Subcutaneous preadipocyte (primary cell): ENCODE data around the gene SAMD13. TPM values are rescaled to one million over a fixed set of nuclear protein-coding genes. Genes with fewer than 3 reads are reported as not detected.

Experiments
- small RNA-seq: library from RNA; depleted of rRNA; stranded (forward); fragments of <200 nt; gene quantifications from one replicate; pipeline ENCODE3, GENCODE V24; 2012
- total RNA-seq: library from RNA; depleted of rRNA; stranded (reverse); fragments of >200 nt; gene quantifications from 2 replicates; pipeline ENCODE4 v1.2.3, GENCODE V29; 2012

The SAMD13 gene
- total RNA-seq: 0.73 and 1.4 TPM in 2 replicates

DNA sequence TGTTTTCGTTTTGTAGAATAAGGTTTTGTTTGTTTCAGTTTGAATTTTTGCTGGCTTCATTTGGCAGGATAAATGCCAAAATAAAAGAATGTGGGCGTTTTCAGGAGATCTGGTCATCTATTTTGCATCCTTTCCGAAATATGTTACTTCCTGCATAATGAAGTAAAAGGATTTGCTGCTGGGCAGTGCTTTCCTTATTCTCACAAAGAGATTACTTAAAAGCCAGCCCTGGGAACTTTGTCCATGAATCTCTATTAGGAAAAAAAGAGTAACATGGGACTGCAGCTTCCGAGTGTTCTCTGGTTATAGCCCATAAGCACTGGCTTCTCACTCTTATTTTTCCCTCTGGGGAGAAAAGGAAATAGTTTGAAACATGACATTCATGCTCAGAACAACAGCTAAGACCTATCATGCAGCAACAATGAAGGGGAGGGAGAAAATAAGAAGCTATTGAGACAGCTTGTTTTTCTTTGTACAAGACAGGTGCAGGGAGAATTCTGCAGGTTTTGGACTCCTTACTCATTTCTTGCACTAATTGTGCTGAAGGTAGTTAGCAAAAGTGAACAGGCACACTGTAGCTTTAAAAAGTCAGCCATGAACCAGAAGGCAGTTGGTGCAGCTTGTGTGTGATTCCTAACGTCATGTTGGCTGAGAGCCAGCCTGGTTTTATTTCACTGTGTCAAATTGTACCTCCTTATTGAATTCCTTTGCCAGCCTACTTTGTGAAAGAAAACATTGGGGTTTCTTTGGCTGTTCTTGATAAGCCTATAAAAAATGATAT lies at the start of gene SAMD13:
Gene SAMD13 (plus strand): TSS at position 705 of the 781 bp plus-strand sequence. CDS start 1,527 bp downstream, outside the sequence.

DNA sequence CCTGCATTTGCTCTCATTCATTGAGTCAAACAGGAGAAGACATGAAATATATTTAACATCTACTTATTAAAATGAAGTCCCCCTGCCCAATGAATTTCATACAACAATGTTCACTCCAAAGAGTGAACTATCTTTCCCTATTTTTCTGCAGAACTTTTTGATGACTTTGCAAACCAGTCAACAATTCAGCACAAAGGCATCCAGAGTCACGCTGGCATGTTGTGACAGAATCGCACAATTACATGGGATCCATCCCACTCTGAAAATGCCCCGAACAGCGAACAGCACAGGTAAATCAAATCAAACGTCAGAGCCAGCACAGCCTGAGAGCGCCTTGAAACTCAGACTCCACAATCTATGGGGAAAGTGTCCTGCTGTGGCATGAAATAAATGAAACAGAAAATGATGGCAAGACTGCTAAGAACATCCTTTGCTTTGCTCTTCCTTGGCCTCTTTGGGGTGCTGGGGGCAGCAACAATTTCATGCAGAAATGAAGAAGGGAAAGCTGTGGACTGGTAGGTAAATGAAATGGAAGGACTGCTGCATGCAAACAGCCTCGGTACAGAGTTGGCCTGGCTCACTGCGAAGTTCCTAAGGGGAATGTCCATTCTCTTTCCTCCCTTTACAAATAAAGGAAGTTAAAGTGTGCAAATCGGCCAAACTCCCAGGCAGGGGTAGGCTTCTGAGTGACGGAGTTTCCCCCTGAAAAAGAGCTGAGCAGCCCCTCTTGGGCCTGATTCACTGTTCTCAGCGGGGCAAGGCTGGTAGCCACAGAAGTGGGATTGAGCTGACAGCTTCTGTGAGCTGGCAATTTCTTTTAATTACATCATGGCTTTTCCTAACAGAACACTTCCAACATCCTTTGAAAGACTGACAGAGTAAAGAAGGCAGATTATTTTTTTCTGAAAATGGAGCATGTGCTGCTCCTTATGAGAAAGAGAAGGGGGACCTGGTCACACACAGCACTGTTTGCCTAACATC lies 97.0 kb downstream of the SAMD13 start, which contains the start of gene DNASE2B:
Gene DNASE2B (plus strand): TSS at position 310 of the 981 bp plus-strand sequence. CDS start 81 bp downstream, at position 391.

Small RNA genes lying within 50 kb of the gene (small RNA-seq; reads per million reads assigned to genes)
- gene RF00410: not detected

Other genes with a start within 250 kb of the SAMD13 start
- 11.4 and 16.2 TPM in 2 replicates for gene PRKACB, start 157.4 kb upstream of the SAMD13 start, total RNA-seq
- not detected in 2 replicates for gene DNASE2B, start 96.8 kb downstream of the SAMD13 start, total RNA-seq
- gene RPF1, start 177.6 kb downstream of the SAMD13 start, total RNA-seq: 26.5 and 37.7 TPM in 2 replicates
- 0.59 and 1.8 TPM in 2 replicates for gene SPATA1, start 204.7 kb downstream of the SAMD13 start, total RNA-seq
- gene GNG5, start 204.9 kb downstream of the SAMD13 start, total RNA-seq: 22.9 and 26.8 TPM in 2 replicates